HUES6 (cell line): ENCODE data around the gene ADGRV1.
"Not testable (repeated sequence)": the region's sequence is repeated elsewhere in the genome, so short reads cannot be mapped to it uniquely, and the experiment has no call there.

ENCODE experiments used
- H3K27ac ChIP-seq: 2 replicates; pipeline ENCODE4 v1.7.0; 2013; ENCODE audit warnings: low read depth, mild to moderate bottlenecking, low read length, inconsistent platforms
- H3K27me3 ChIP-seq: 2 replicates; pipeline ENCODE4 v1.6.1; 2013; ENCODE audit warnings: low read length; ENCODE audit not compliant: control insufficient read depth, insufficient read depth
- H3K36me3 ChIP-seq: 2 replicates; pipeline ENCODE4 v1.6.1; 2013; ENCODE audit warnings: low read length; ENCODE audit not compliant: control insufficient read depth, insufficient read depth
- H3K4me1 ChIP-seq: 2 replicates; pipeline ENCODE4 v1.6.1; 2013; ENCODE audit warnings: low read length; ENCODE audit not compliant: control insufficient read depth, insufficient read depth
- H3K4me3 ChIP-seq: 2 replicates; pipeline ENCODE4 v1.5.1; 2013; ENCODE audit warnings: low read depth, low read length
- H3K9ac ChIP-seq: one replicate; pipeline ENCODE4 v1.6.1; 2013; ENCODE audit warnings: mild to moderate bottlenecking, low read length
- H3K9me3 ChIP-seq: 2 replicates; pipeline ENCODE4 v1.6.1; 2013; ENCODE audit warnings: low read depth, low read length; ENCODE audit not compliant: control insufficient read depth, insufficient read depth

The ADGRV1 gene

DNA sequence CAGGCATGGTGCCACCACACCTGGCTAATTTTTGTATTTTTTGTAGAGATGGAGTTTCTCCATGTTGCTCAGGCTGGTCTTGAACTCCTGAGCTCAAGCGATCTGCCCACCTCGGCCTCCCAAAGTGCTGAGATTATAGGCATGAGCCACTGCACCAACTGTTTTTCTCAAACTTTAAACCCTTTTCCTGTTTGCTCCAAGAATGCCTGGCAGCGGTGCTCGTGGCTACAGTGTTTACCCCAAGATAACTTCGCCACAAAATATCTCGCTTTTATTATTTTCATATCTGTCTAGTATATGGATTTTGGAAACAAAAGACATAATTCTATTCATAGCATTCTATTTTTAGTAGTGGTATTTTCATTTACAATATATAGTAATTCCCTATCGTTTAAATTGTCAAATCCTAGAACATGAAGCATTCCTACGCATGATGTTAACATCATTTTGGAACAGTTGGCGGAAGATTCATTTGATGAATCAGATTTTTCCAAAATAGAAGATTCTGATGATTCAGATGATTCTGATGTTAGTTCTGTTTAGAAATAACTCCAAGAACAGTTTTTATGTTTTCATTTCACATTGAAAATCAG, 504.6 kb downstream of the ADGRV1 start:
- not testable (repeated sequence) for H3K4me1 ChIP-seq, H3K9me3 ChIP-seq, H3K36me3 ChIP-seq, H3K9ac ChIP-seq, H3K27me3 ChIP-seq, H3K4me3 ChIP-seq, H3K27ac ChIP-seq

DNA sequence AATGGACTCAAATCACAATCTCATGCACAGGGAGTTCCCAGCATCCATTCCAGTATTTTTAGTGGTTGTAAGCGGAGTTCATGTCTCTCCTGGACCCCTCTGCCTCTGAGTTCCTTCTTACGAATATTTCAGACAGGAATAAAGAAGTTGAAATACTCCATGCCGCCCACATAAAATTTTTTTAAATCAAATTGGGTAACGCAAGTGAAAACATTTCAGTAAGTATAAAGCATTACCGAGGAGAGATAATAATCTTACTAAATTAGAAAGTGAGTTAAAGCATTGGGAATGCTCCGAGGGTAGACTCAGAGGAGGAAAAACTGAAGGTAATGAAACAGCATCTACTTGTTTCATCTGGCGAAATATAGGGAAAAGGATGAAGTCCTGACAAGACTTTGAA, 506.9 kb downstream of the ADGRV1 start:
- Histone ChIP-seq H3K9me3 (no peaks in the 10 kb centered on the region), H3K4me1 (no peaks in the 10 kb centered on the region), H3K9ac (no peak overlapping the region), H3K36me3 (no peaks in the 10 kb centered on the region), H3K27me3 (no peaks in the 10 kb centered on the region), H3K27ac (no peak overlapping the region), H3K4me3 (no peak overlapping the region)

DNA sequence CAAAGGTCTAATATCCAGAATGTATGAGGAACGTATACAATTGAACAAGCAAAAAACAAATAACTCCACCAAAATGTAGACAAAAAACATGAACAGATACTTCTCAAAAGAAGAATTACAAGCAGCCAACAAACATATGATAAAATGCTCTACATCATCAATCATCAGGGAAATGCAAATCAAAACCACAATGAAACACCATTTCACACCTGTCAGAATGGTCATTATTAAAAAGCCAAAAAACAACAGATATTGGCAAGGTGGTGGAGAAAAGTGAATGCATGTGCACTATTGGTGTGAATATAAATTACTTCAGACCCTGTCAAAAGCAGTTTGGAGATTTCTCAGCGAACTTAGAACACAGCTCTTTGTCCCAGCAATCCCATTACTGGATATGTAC, 510.8 kb downstream of the ADGRV1 start:
- Histone ChIP-seq H3K9me3 (no peaks in the 10 kb centered on the region), H3K36me3 (no peaks in the 10 kb centered on the region), H3K9ac (no peak overlapping the region), H3K4me3 (no peak overlapping the region), H3K27me3 (no peaks in the 10 kb centered on the region), H3K27ac (no peak overlapping the region), H3K4me1 (no peaks in the 10 kb centered on the region)

DNA sequence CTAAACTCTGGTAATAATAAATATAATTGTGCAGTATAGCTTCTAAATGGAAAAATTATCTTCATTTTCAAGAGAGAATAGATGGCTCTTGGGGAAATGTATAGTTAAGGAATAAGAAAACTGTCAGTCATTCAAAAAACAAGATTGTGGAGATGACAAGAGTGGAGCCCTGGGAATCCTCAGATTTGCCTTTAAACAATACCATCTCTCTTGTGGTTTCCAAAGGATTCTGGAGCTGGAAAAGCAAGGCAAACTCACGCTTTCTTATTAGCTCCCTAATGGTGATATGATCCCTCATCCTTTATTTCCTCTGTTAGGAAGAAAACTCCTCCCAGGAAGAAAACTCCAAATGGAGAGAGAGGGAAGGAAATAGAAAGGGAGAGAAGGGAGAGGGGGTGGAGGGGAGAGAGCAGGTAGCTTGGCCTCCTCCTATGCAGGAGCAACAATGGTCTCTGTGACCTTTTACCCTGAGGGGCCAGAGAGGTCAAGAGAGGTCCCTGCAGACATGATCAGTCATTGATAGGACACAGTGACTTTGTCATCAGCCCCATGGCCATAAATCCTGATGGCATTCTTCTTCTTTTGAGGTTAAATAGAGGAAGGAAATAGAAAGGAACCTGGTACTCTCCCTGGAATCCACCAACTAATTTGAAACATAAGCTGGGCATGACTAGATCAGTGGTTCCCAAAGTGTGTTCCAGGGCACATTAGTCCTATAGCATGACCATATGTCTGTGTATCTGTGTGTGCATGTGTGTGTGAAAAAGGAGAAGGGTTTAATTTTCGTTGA, 512.4 kb downstream of the ADGRV1 start:
- no peak overlapping the region for H3K4me3 ChIP-seq
- no peaks in the 10 kb centered on the region for H3K4me1 ChIP-seq
- no peak overlapping the region for H3K9ac ChIP-seq
- H3K9me3 ChIP-seq, result no peaks in the 10 kb centered on the region
- no peaks in the 10 kb centered on the region for H3K36me3 ChIP-seq
- no peak overlapping the region for H3K27ac ChIP-seq
- H3K27me3 ChIP-seq, result no peaks in the 10 kb centered on the region

DNA sequence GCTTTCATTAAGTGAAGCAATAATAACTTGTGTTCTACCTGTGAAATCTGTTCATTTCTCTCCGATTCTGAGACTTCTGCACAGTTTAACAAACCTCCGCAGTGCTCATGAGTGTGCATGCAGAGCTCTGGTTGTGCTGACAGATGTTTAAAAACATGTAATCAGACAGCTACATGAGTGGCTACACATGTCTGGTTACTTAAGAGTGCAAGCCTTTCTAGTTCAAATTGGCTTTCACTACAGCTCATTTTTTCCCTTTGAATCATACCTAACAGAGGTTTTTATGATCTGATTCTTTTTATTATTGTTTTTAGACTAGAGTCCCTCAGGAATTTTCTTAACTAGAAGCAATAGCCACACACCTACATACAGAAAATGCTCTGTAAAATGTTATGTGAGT, 514.3 kb downstream of the ADGRV1 start:
- Histone ChIP-seq H3K27me3 (no peaks in the 10 kb centered on the region), H3K27ac (no peak overlapping the region), H3K36me3 (no peaks in the 10 kb centered on the region), H3K4me1 (no peaks in the 10 kb centered on the region), H3K9me3 (no peaks in the 10 kb centered on the region), H3K9ac (no peak overlapping the region), H3K4me3 (no peak overlapping the region)

DNA sequence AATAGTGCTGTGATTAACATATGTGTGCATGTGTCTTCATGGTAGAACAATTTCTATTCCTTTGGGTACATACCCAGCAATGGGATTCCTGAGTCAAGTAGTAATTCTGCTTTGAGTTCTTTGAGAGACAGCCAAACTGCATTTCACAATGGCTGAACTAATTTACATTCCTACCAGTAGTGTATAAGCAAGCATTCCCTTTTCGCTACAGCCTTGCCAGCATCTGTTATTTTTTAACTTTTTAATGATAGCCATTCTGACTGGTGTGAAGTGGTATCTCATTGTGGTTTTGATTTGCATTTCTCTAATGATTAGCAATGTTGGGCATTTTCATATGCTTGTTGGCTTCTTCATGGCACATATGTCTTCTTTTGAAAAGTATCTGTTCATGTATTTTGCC, 516.0 kb downstream of the ADGRV1 start:
- no peaks in the 10 kb centered on the region for H3K36me3 ChIP-seq
- no peak overlapping the region for H3K4me3 ChIP-seq
- H3K4me1 ChIP-seq, result no peaks in the 10 kb centered on the region
- no peaks in the 10 kb centered on the region for H3K9me3 ChIP-seq
- H3K27me3 ChIP-seq, result no peaks in the 10 kb centered on the region
- H3K27ac ChIP-seq, result no peak overlapping the region
- H3K9ac ChIP-seq, result no peak overlapping the region

DNA sequence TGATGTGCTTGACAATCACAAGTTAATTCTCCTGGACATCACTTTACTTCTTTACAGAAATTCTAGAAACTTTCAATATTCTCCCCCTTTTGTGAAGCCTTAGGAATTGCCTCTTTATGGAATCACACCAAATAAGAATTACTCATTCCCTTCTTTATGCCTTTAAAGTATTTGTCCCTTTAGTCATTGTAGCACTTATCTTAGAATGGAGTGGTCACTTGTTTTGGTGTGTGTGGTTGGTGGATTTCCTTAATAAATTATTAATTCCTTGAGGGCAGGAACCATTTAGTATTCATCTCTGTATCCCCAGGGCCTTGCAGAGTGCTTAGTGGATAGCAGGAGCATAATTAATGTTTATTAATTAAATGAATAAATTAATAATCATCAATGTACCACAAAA, 517.5 kb downstream of the ADGRV1 start:
- Histone ChIP-seq H3K9ac (no peak overlapping the region), H3K36me3 (no peaks in the 10 kb centered on the region), H3K27ac (no peak overlapping the region), H3K4me3 (no peak overlapping the region), H3K4me1 (no peaks in the 10 kb centered on the region), H3K27me3 (no peaks in the 10 kb centered on the region), H3K9me3 (no peaks in the 10 kb centered on the region)

DNA sequence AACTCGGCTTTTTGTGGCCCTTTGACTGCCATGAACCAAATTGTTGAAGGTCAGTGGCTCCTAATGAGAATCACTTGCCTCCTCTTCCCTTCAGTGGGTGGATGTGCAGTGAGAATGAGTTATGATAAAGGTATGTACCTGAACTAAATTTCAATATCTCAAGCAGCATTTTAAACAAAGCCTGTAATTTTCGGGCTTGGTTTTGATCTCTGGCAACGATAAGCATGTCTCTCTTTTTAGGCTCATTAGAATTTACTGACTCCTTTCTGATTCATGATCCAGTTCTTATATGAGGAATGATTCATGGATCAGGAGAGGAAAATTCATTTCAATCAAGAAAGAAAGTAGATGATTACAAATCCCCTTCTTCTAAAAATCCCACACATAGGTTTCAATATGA, 519.0 kb downstream of the ADGRV1 start:
- no peaks in the 10 kb centered on the region for H3K9me3 ChIP-seq
- H3K36me3 ChIP-seq, result no peaks in the 10 kb centered on the region
- H3K9ac ChIP-seq, result no peak overlapping the region
- no peak overlapping the region for H3K4me3 ChIP-seq
- H3K27ac ChIP-seq, result no peak overlapping the region
- H3K27me3 ChIP-seq, result no peaks in the 10 kb centered on the region
- no peaks in the 10 kb centered on the region for H3K4me1 ChIP-seq

DNA sequence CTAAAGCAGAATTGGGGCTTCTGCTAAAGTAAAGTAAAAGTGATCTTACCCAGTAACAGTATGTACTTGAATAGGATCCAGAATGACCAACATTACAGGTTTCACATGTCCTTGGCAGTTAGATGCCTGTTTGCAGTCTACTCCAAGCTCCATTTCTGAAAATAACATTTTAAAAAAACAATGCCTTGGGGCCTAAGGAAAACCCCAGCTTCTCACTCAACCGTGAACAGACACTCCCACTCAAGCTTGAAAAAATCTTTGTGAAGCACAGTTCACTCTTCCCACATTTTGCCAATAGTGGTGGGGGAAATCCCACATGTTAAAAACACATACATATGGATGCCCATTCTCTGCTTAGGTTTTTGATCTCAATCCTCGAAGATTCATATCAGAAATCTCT, 520.4 kb downstream of the ADGRV1 start:
- H3K27ac ChIP-seq, result no peak overlapping the region
- no peaks in the 10 kb centered on the region for H3K4me1 ChIP-seq
- no peak overlapping the region for H3K4me3 ChIP-seq
- H3K9me3 ChIP-seq, result no peaks in the 10 kb centered on the region
- no peaks in the 10 kb centered on the region for H3K36me3 ChIP-seq
- no peaks in the 10 kb centered on the region for H3K27me3 ChIP-seq
- H3K9ac ChIP-seq, result no peak overlapping the region

DNA sequence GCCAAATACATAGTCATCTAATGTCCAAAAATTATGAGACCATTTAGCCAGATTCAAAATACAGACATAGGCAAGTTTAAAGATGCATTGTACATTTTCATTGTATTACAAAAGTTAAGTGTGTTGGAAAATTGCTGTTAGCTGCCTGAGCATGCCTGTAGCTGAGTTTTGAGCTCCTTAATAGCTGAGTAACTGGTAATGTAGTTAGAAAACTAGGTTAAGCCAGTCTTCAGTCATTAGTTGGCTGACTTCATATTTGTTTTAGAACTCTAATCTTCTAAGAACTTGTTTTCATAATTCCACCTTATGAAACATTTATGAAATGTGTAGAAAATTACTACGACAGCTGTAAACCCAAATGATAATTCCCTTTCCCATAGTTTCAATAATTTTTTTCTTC, 531.2 kb downstream of the ADGRV1 start:
- peaks cover 13% of the 10 kb centered on the region for H3K4me1 ChIP-seq

DNA sequence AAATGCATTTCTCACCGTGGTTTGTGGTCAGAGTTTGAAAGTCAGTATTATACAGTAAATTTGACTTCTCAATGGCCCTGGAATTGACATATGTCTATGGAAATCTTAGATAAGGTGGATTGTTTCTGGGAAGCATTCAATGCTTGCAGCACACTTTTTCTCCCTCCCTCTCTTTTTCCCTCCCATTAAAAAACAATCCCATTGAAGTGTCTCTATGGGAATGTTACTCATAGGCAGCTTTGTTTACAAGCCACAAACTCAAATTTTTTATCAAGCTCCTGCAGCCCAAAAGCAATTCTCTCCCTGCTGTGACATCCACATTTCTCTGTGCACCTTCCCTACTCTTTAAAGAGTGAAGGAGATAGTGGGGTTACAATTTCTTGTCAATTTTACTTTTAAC, 532.4 kb downstream of the ADGRV1 start:
- peaks cover 23% of the 10 kb centered on the region for H3K4me1 ChIP-seq
- no peak overlapping the region for H3K9ac ChIP-seq
- H3K36me3 ChIP-seq, result no peaks in the 10 kb centered on the region
- H3K27me3 ChIP-seq, result no peaks in the 10 kb centered on the region
- no peaks in the 10 kb centered on the region for H3K9me3 ChIP-seq
- no peak overlapping the region for H3K4me3 ChIP-seq
- H3K27ac ChIP-seq, result no peak overlapping the region

More for the DNA sequence above, 531.2 kb downstream of the ADGRV1 start:
- Histone ChIP-seq H3K27me3 (no peaks in the 10 kb centered on the region), H3K27ac (no peak overlapping the region), H3K9ac (no peak overlapping the region), H3K9me3 (no peaks in the 10 kb centered on the region), H3K36me3 (no peaks in the 10 kb centered on the region), H3K4me3 (no peak overlapping the region)
